HepG2 (cell line): ENCODE measurements around the gene ZBTB2.

Experiments
- CREM ChIP-seq, 2 experiments: sonication (generic) in 1 of 2; formaldehyde crosslinking in 1 of 2; IDR thresholded peaks; 2 replicates each; pipeline versions ENCODE4 v1.4.0 to v1.6.1; 2016 to 2020; ENCODE audit warnings: antibody characterized with exemption in 1 of 2, mild to moderate bottlenecking in 1 of 2, missing genetic modification reagents in 1 of 2
- NCOA2 ChIP-seq: sonication (generic); formaldehyde crosslinking; IDR thresholded peaks from 2 replicates; pipeline ENCODE4 v1.8.0; 2022; ENCODE audit warnings: inconsistent platforms
- ZNF891 ChIP-seq: sonication (generic); formaldehyde crosslinking; IDR thresholded peaks from 2 replicates; pipeline ENCODE4 v1.5.0; 2020; ENCODE audit warnings: mild to moderate bottlenecking, missing genetic modification reagents

- TF ChIP-seq NCOA2 (no peak), ZNF891 (no peak), CREM (IDR thresholded peaks at IDR 0.05) (no peak), CREM (CRISPR knock-in tag; IDR thresholded peaks at IDR 0.05) (no peak)
These were observed 10.9 kb upstream of the ZBTB2 start for GRCh38 chr6:151402228-151402627.
